GM20000 (cell line): ENCODE measurements around the gene RGL1.

Source experiments
- DNase-seq: peaks from one replicate; pipeline ENCODE4 v3.0.0; 2012; ENCODE audit warnings: low spot score
- CTCF ChIP-seq: IDR thresholded peaks from 2 replicates; pipeline ENCODE4 v1.5.1; 2012; ENCODE audit warnings: mild to moderate bottlenecking, control low read depth; ENCODE audit errors: extremely low read depth, missing control alignments

The RGL1 gene

GRCh38 chr1:183769956-183770815 is 34.7 kb upstream of the RGL1 start:
- DNase-seq: no peak
- TF ChIP-seq CTCF: no peak

- no peak for TF ChIP-seq CTCF
- DNase-seq: no peak
Observed at GRCh38 chr1:183770816-183771128, 34.1 kb upstream of the RGL1 start.

GRCh38 chr1:183773482-183774274 is 31.2 kb upstream of the RGL1 start:
- DNase-seq: no peak
- no peak for TF ChIP-seq CTCF

GRCh38 chr1:183774938-183775337 is 30.0 kb upstream of the RGL1 start:
- no peak for TF ChIP-seq CTCF
- DNase-seq: no peak

GRCh38 chr1:183776731-183777130 is 28.2 kb upstream of the RGL1 start:
- no peak for TF ChIP-seq CTCF
- no peak for DNase-seq

GRCh38 chr1:183777328-183777727 is 27.6 kb upstream of the RGL1 start:
- no peak for DNase-seq
- TF ChIP-seq CTCF: no peak

GRCh38 chr1:183778045-183778444 is 26.9 kb upstream of the RGL1 start:
- no peak for DNase-seq
- TF ChIP-seq CTCF: no peak
